Muscle of leg (tissue), 16 donors: ENCODE results near the gene GOLGA8A. TPM values are rescaled to one million over a fixed set of nuclear protein-coding genes. Genes with fewer than 3 reads are reported as not detected.

Experiments used
- DNase-seq: peaks from one replicate; pipeline ENCODE4 v3.0.0; 2013
- H3K27ac ChIP-seq: one replicate; pipeline ENCODE4 v1.5.1; 2013; ENCODE audit warnings: mild to moderate bottlenecking, low read length, control low read depth
- H3K27me3 ChIP-seq: one replicate; pipeline ENCODE4 v1.6.1; 2013; ENCODE audit warnings: low read length; ENCODE audit not compliant: control insufficient read depth, insufficient read depth
- H3K36me3 ChIP-seq: one replicate; pipeline ENCODE4 v1.6.1; 2013; ENCODE audit warnings: low read length; ENCODE audit not compliant: control insufficient read depth, insufficient read depth
- H3K4me1 ChIP-seq: one replicate; pipeline ENCODE4 v1.6.1; 2013; ENCODE audit warnings: low read length; ENCODE audit not compliant: control insufficient read depth, insufficient read depth
- H3K4me3 ChIP-seq: one replicate; pipeline ENCODE4 v1.5.1; 2013; ENCODE audit warnings: low read length, control low read depth
- H3K9me3 ChIP-seq: replicated peaks from 2 replicates; pipeline ENCODE4 v1.6.1; 2013; ENCODE audit warnings: low read depth, low read length; ENCODE audit not compliant: control insufficient read depth
- WGBS: methylation state at CpG from one replicate; pipeline ENCODE4 v1.1.5; 2013; ENCODE audit warnings: missing lambda C conversion rate; ENCODE audit not compliant: insufficient coverage; 5-methylcytosine and 5-hydroxymethylcytosine counted together
- long read RNA-seq, 11 donors: transcript quantifications; one replicate each; lab custom pipeline, GENCODE V29; 2026
- polyA plus RNA-seq, 8 donors: library from polyadenylated mRNA; unstranded; fragments of 120-200 nt; gene quantifications; one replicate each; pipeline versions ENCODE4 v1.2.1 to v1.2.3, GENCODE V29; 2013; ENCODE audit warnings: inconsistent platforms in 1 of 8, low replicate concordance in 1 of 8; ENCODE audit not compliant: insufficient read length in 8 of 8, insufficient read depth in 1 of 8
- total RNA-seq: library from RNA; stranded (reverse); fragments of 120-200 nt; gene quantifications from one replicate; pipeline ENCODE4 v1.2.4, GENCODE V29; 2013

Gene GOLGA8A
- total RNA-seq (35.2 TPM), polyA plus RNA-seq (10 to 100 TPM; 20.5 to 75.9 (median 59.1) TPM)
- long read RNA-seq, donor 1 = 0 reads
- long read RNA-seq, donor 2 = 0 reads
- long read RNA-seq, donor 3 = 0 reads
- long read RNA-seq, donor 4, partial matches to known transcripts = 0 of 1 reads
- long read RNA-seq, donor 4, other reads (novel, unspliced or antisense) = 0 of 1 reads
- long read RNA-seq, donor 5 = 0 reads
- long read RNA-seq, donor 6 = 0 reads
- long read RNA-seq, donor 7 = 0 reads
- long read RNA-seq, donor 8, partial matches to known transcripts = 5 of 5 reads
- long read RNA-seq, donor 8, other reads (novel, unspliced or antisense) = 0 of 5 reads
- long read RNA-seq, donor 9 = 0 reads
- long read RNA-seq, donor 10, partial matches to known transcripts = 34 of 39 reads
- long read RNA-seq, donor 10, other reads (novel, unspliced or antisense) = 0 of 39 reads
- long read RNA-seq, donor 11, partial matches to known transcripts = 0 of 1 reads
- long read RNA-seq, donor 11, other reads (novel, unspliced or antisense) = 0 of 1 reads

DNA sequence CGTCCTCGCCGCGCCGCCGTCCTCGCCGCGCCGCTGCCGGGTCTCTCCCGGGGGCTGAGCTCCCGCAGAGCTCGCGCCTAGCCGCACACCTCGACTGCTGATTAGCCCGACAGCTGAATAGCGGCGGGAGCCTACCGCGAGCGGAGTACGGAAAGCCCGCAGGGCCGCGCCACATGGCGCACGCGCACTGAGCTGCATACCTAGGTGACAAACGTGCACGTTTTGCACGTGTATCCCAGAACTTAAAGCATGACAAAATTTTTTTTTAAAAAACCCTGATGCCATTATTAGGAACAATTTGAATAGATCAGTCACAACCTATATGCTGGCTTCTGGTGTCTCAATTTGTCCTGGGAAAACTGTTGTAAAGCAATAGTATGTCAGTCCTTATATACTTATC, at the start of gene GOLGA8A:
Gene GOLGA8A, minus strand, starts transcription at position 122 of the 400 bp plus-strand sequence. CDS start 48,117 bp downstream, outside the sequence.
- WGBS = under 1% methylated on average over 27 of the region's 33 CpGs
- Histone ChIP-seq H3K9me3 (no peaks in the 10 kb centered on the region), H3K27me3 (peaks cover 9% of the 10 kb centered on the region)

GRCh38 chr15:34483644-34484043, 46.0 kb upstream of the GOLGA8A start:
- Histone ChIP-seq H3K4me1 (no peaks in the 10 kb centered on the region), H3K9me3 (no peaks in the 10 kb centered on the region), H3K36me3 (no peaks in the 10 kb centered on the region), H3K27me3 (no peaks in the 10 kb centered on the region), H3K27ac (no peak overlapping the region), H3K4me3 (no peak overlapping the region)
- WGBS = 29% methylated on average over 1 of the region's 3 CpGs
- DNase-seq = no peak

More for the DNA sequence above, at the start of gene GOLGA8A:
- peaks cover 28% of the 10 kb centered on the region for H3K4me1 ChIP-seq
- peak; percentile 81 for DNase-seq
- H3K36me3 ChIP-seq = peaks cover 3% of the 10 kb centered on the region
- peak within 1 kb of the TSS; percentile 53 for H3K4me3 ChIP-seq
- no peak within 1 kb of the TSS for H3K27ac ChIP-seq

GRCh38 chr15:34481370-34481769, 43.8 kb upstream of the GOLGA8A start:
- Histone ChIP-seq H3K36me3 (no peaks in the 10 kb centered on the region), H3K27ac (no peak overlapping the region), H3K27me3 (no peaks in the 10 kb centered on the region), H3K4me1 (no peaks in the 10 kb centered on the region), H3K9me3 (no peaks in the 10 kb centered on the region), H3K4me3 (no peak overlapping the region)
- WGBS = no CpG with 5 or more reads among the region's 3 CpGs
- no peak for DNase-seq

DNA sequence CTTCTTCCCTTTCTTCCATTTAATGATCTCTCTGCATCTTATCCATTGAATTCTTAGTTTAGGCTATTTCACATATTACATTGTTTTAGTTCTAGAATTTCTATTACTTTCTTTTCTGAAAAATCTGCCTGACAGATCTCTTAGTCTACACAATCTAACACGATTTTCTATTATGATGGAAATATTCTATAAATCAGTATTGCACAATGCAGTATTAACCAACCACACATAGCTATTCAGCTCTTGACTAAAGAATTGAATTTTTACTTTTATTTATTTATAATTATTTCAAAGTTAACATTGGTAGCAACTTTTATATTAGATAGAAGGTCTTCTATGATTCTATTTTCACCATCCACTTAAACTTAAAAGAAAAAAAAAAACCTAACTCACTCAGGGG, 36.2 kb upstream of the GOLGA8A start:
- no peak for DNase-seq
- H3K9me3 ChIP-seq = no peaks in the 10 kb centered on the region
- H3K4me1 ChIP-seq = no peaks in the 10 kb centered on the region
- no peak overlapping the region for H3K4me3 ChIP-seq
- no CpG with 5 or more reads among the region's 1 CpG for WGBS
- no peaks in the 10 kb centered on the region for H3K27me3 ChIP-seq
- H3K27ac ChIP-seq = no peak overlapping the region
- H3K36me3 ChIP-seq = no peaks in the 10 kb centered on the region

GRCh38 chr15:34472947-34473346, 35.3 kb upstream of the GOLGA8A start:
- H3K27ac ChIP-seq = no peak overlapping the region
- WGBS = no CpG with 5 or more reads among the region's 2 CpGs
- H3K27me3 ChIP-seq = no peaks in the 10 kb centered on the region
- H3K4me1 ChIP-seq = no peaks in the 10 kb centered on the region
- no peak for DNase-seq
- no peaks in the 10 kb centered on the region for H3K9me3 ChIP-seq
- no peaks in the 10 kb centered on the region for H3K36me3 ChIP-seq
- no peak overlapping the region for H3K4me3 ChIP-seq

DNA sequence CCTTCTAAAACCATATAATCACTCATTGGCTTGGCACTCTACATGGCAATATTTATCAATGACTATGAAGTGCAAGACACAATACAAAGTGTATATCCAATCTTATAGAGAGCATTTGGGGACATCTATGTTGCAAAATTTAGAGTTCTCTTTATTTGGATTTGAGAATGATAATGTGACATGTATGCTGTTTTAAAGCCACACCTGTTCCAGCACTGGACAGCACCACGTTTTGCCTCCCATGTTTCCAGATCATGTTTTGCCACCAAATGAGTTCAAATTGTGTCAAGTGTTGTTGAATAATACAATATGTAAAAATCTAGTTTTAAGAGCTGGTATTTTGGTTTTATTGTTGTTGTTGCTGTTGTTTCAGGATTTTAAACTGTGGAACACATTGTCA, 33.3 kb upstream of the GOLGA8A start:
- no CpG with 5 or more reads among the region's 1 CpG for WGBS
- Histone ChIP-seq H3K9me3 (no peaks in the 10 kb centered on the region), H3K27me3 (peaks cover 2% of the 10 kb centered on the region), H3K27ac (no peak overlapping the region), H3K36me3 (no peaks in the 10 kb centered on the region), H3K4me1 (no peaks in the 10 kb centered on the region), H3K4me3 (no peak overlapping the region)
- no peak for DNase-seq

GRCh38 chr15:34470091-34470490, 32.5 kb upstream of the GOLGA8A start:
- WGBS = no CpG with 5 or more reads among the region's 3 CpGs
- H3K36me3 ChIP-seq = no peaks in the 10 kb centered on the region

GRCh38 chr15:34461730-34462129, 24.1 kb upstream of the GOLGA8A start:
- H3K27me3 ChIP-seq = peaks cover 2% of the 10 kb centered on the region
- no peak for DNase-seq
- no peaks in the 10 kb centered on the region for H3K9me3 ChIP-seq
- WGBS = no CpG with 5 or more reads among the region's 1 CpG
- H3K4me1 ChIP-seq = no peaks in the 10 kb centered on the region
- no peak overlapping the region for H3K4me3 ChIP-seq
- no peaks in the 10 kb centered on the region for H3K36me3 ChIP-seq
- no peak overlapping the region for H3K27ac ChIP-seq

More at GRCh38 chr15:34470091-34470490, 32.5 kb upstream of the GOLGA8A start:
- DNase-seq = no peak
- no peaks in the 10 kb centered on the region for H3K9me3 ChIP-seq
- no peaks in the 10 kb centered on the region for H3K4me1 ChIP-seq
- H3K27ac ChIP-seq = no peak overlapping the region
- no peak overlapping the region for H3K4me3 ChIP-seq
- peaks cover 2% of the 10 kb centered on the region for H3K27me3 ChIP-seq

GRCh38 chr15:34460451-34460850, 22.8 kb upstream of the GOLGA8A start:
- Histone ChIP-seq H3K4me3 (no peak overlapping the region), H3K27me3 (no peaks in the 10 kb centered on the region), H3K27ac (no peak overlapping the region), H3K9me3 (no peaks in the 10 kb centered on the region), H3K36me3 (no peaks in the 10 kb centered on the region), H3K4me1 (no peaks in the 10 kb centered on the region)
- no peak for DNase-seq
- WGBS = no CpG with 5 or more reads among the region's 1 CpG

GRCh38 chr15:34456658-34457057, 19.1 kb upstream of the GOLGA8A start:
- no peak overlapping the region for H3K4me3 ChIP-seq
- no peaks in the 10 kb centered on the region for H3K9me3 ChIP-seq
- no peaks in the 10 kb centered on the region for H3K27me3 ChIP-seq
- WGBS = no CpG with 5 or more reads among the region's 9 CpGs
- no peaks in the 10 kb centered on the region for H3K4me1 ChIP-seq
- no peaks in the 10 kb centered on the region for H3K36me3 ChIP-seq
- no peak overlapping the region for H3K27ac ChIP-seq
- no peak for DNase-seq
